Skin epidermis (tissue), 12 donors: Measurements from ENCODE around the gene UBE2D2.

ENCODE experiments used
- H3K27ac ChIP-seq, 21 experiments: fragments of 200-600 bp; sonication (generic) in 11 of 21; one replicate each; pipeline ENCODE4 v1.5.0; 2020; ENCODE audit warnings: mild to moderate bottlenecking in 3 of 21, inconsistent platforms in 2 of 21, moderate library complexity in 2 of 21
- H3K4me3 ChIP-seq, 7 experiments: fragments of 200-600 bp; sonication (generic) in 2 of 7; one replicate each; pipeline ENCODE4 v1.5.0; 2020; ENCODE audit warnings: inconsistent platforms in 2 of 7, mild to moderate bottlenecking in 2 of 7, moderate library complexity in 1 of 7

The UBE2D2 gene

DNA sequence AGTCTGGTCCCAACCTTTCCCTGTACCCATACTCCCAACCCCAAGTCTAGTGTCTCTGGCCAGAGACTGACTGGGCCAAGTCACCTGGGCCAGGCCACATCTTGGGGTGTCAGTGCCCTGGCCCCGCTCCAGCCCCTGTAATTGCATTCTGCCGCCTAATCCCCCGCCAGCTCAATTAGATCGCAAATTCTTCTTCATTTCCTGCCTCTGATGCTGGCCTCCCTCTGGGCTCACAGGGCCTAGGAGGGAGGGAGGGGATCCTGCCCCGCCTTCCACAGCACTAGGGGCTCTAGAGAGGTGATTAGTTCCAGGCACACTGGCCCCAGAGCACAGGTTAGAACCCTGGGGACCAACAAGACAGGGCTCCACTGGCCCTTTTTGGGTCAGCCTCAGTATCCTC, 92.5 kb downstream of the UBE2D2 start:
- no peak overlapping the region for H3K4me3 ChIP-seq
- H3K27ac ChIP-seq = peak overlapping the region in 18 of 21 experiments; percentile 33 to 94 (median 84)

DNA sequence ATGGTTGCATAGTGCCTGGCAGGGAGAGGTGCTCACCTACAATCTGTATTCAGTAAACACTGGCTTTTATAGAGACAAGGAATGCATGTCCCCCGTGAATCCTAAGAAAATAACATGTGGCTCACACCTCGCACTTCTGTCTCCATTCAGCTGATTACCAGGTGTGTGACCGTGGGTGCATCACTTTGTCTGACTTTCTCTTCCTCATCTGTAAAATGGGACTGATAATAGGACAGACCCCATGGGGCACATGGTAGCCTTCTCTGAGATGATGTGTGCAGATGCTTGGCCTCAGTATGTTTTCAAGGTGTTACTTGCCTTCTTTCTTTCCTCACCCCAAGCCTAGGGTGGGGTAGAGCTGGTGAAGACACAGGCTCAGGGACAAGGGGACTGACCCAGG, 93.3 kb downstream of the UBE2D2 start:
- Histone ChIP-seq H3K4me3 (no peak overlapping the region), H3K27ac (peak overlapping the region in 16 of 21 experiments; percentile 9 to 91 (median 80))

- no peak overlapping the region for H3K4me3 ChIP-seq
- peak overlapping the region in 18 of 21 experiments; percentile 9 to 89 (median 74) for H3K27ac ChIP-seq
Observed at GRCh38 chr5:139654871-139655491, 93.8 kb downstream of the UBE2D2 start.

DNA sequence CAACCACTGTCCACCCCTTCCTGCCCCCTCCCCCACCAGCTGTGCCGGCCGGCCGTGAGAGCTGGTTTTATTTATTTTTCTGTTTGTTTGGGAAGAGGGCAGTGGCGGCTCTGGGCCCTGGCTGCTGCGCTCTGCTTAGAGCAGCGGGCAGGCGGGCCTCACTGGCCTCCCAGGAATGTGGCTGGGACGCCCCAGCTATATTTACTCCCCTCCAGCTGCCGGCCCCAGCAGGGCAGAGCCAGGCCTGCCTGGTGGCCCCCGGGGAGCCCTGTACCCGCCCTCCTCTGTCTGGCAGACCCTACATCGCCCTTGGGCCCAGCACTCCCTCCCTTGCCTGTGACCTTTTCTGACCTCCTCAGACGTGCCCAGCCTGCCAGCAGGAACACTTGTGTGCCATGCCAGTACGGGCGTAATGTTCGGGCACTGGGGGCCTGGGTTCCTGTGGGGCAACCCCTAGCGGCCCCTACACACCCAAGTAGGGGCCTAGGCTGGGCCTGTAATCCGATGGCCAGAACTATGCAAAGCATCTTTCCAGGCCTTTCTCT, 94.7 kb downstream of the UBE2D2 start:
- Histone ChIP-seq H3K27ac (peak overlapping the region in 20 of 21 experiments; percentile 11 to 89 (median 71)), H3K4me3 (no peak overlapping the region)

- Histone ChIP-seq H3K27ac (peak overlapping the region in 20 of 21 experiments; percentile 34 to 95 (median 84)), H3K4me3 (no peak overlapping the region)
Observed at GRCh38 chr5:139657363-139658321, 96.5 kb downstream of the UBE2D2 start.

DNA sequence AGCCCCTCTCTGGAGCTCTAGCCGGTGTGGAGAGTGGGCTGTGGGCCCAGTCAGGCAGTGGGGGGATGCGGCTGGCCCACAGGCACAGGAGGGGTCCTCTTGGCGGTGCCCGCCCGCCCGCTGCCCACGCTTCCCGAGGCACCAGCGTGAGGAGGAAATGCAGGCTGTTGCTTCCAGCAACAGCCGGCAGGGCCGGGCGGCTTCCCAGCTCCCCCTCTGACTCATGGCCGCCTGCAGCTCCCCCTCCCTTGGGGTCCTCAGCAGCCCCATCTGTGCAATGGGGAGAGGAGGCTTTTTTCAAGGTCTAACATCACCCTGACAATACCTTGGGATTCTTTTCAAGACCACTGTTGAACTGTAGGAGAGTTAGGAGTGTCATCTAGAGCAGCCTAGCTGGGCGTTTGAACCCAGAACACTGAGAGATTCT, 97.4 kb downstream of the UBE2D2 start:
- Histone ChIP-seq H3K4me3 (no peak overlapping the region), H3K27ac (peak overlapping the region in 20 of 21 experiments; percentile 34 to 95 (median 84))

DNA sequence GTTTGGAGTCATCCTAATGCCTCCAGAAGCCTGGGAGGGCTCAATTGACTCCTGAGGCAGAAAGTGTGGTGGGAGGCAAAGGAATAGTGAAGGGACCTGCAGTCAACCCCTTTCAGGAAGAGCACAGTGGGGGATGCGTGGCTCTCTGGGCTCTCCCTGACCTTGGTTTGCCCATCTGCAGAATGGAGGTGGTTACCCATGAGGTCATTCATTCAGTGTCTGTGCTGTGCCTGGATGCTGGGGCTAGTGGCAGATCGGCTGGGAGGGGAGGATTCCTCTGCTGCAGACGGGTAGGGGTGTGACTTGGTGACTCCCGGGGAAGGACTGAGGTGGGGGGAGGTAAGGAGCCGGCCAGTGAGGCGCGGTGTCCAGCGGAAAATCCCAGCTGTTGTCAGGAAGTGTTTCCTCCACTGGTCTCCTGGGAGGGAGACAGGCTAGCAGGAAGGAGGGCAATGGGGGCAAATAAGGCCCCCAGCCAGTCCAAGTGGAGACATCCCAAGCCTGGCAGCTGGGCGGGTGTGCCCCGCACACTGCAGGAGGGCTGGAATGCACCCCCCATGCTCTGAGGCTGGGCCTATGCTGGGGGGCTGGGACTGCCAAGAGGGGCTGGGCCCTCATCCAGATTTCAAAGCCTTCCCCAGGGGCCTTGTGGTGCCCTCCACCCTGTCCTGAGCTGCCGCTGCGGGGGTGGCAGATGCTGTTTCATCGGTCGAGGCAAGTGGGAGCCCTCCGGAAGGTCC, 98.0 kb downstream of the UBE2D2 start:
- H3K4me3 ChIP-seq = peak overlapping the region in 1 of 7 experiments; percentile 7
- H3K27ac ChIP-seq = peak overlapping the region in 20 of 21 experiments; percentile 46 to 95 (median 84)

DNA sequence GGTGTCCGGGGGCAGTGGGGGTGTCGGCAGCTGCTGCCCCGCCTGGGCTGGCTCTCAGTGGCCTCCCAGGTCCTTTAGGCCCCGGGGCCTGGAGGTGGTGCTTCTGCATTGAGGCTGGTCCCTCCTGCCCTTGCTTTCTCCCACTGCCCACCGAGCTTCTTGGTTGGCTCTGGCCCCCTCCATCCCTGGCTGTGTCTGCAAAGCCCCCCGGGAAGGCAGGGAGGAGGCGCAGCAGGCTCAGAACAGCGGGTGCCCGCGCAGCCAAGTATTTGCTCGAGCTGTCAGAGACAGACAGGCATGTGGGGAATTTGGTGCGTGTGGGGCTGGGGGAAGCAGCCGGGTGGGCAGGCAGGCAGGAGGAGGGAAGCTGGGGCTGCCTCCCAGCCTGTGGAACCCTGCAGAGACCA, 98.6 kb downstream of the UBE2D2 start:
- peak overlapping the region in 20 of 21 experiments; percentile 46 to 95 (median 84) for H3K27ac ChIP-seq
- H3K4me3 ChIP-seq = peak overlapping the region in 1 of 7 experiments; percentile 7

GRCh38 chr5:139660105-139660922, 99.2 kb downstream of the UBE2D2 start:
- peak overlapping the region in 3 of 7 experiments; percentile 3 to 7 (median 5) for H3K4me3 ChIP-seq

DNA sequence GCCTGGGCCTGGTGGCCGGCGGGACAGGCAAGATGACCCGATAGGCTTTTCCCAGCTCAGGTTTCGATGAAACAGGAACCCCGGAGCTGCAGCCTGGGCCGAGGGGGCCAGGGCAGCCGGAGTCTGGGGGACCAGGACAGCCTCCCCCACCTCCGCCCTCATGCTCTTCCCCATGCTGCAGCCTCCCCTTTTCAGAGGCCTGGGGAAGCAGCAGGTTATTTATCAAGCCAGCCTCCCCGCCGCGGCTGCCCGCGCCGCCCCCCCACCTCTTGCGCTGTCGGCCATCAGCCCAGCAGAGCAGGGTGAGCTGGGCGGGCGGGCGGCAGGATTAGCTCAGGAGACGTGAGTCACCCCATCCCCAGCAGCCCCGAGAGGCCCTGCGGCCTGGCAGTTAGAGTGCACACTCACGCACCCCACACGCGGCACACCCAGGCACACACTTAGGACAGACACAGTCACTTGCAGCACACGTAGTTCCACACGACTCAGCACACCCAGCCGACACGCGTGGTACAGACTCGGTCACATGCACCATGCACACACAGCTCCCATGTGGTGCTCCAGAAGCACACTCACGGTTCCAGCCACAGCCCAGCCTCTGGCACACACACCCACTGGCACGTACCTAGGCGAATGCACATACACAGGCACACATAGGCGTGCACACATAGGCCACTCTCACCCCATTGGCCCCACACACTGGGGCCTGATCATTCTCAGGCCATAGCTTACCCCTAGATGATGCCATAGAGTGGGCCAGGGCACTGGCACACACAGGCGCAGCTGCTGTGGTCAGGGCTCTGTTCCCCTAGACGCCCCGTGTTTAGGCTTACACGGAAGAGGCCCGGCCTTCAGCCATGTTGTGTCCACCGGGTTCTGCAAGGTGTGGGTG, 100.0 kb downstream of the UBE2D2 start:
- Histone ChIP-seq H3K4me3 (peak overlapping the region in 3 of 7 experiments; percentile 1 to 5 (median 3)), H3K27ac (peak overlapping the region; percentile 24 to 95 (median 84))

More at GRCh38 chr5:139660105-139660922, 99.2 kb downstream of the UBE2D2 start:
- H3K27ac ChIP-seq = peak overlapping the region; percentile 24 to 95 (median 84)

DNA sequence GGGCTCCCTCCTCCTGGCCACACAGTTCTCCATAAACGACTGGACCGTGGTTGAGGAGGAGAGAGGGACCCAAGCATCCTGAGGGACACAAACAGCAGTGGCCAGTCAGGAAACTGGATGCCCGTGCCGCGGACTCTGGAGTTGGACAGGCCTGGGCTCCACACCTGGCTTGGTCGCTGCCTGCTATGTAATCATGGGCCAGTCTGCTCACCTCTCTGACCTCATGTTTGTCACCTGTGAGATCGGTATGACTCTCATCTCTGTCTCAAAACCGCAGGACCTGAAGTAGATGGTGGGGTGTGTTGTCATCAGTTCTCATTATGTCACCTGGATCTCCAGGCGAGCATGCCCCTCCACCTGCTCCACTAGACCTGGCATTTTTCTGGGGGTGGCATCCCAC, 101.5 kb downstream of the UBE2D2 start:
- Histone ChIP-seq H3K4me3 (no peak overlapping the region), H3K27ac (peak overlapping the region in 11 of 21 experiments; percentile 20 to 86 (median 61))

DNA sequence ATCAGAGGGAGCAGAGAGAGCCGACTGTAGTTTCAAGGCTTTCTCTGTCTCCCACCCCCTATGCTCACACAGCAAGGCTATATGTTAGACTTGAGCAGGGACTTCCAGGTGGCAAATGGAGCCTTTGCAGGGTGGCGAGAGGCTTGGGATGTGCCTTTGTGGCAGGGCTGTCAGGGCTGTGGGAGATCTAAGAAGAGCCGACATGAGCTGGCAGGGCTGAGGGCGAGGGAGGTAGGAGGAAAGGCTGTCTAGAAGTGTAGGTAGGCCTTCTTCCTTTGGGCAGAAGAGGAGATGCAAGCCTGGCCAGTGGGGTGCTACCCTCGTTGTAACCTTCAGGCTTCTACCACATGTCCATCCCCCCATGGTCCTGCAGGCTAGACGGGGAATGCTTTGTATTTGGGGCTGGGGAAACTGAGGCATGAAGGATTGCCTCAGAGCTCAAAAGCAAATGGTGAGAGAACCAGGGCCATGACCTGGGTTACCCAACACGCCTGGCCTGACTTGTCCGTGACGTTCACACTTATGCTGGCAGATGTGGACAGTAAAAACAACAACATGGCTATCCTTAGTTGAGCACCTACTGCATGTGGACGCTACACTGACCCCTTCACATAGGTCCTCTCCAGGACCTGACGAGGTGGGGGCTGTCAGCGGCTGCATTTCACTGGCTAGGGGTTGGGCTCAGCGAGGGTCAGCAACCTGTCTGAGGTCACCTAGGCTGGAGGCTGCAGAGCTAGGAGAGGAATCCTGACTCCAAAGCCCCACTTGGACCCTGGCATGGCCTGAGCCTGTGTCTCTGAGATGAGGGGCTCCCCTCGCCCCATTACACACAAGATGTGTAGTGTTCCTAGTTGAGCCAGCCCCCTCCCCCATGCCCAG, 102.3 kb downstream of the UBE2D2 start:
- Histone ChIP-seq H3K4me3 (no peak overlapping the region), H3K27ac (peak overlapping the region in 11 of 21 experiments; percentile 7 to 67 (median 29))

DNA sequence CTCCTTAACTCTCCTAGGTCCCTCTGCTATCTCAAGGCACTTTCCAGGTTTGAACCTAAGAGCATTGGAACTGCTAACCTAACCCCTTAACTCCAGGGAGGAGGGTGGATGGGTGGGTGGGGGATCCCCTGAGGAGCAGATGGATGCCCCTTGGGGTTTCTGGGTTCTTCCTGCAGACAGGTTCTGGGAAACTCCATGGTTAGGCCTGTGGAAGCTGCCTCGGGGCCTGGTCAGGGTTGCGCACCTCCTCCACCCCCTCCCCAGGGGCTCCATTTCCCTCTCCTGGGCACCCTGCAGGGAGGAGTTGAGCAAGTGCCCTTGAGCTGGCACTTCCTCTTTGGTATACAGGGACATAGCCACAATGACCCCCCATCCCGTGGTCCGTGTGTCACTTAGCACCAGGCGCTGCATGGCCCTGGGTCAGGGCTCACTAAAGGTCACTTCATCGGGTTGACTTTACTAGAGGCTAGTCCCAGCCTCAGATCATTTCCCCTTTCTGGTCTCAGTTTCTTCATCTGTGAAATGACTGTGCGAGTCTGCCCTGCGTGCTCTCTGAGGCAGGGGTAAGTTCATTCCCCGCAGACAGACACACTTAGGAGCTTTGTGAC, 103.1 kb downstream of the UBE2D2 start:
- Histone ChIP-seq H3K4me3 (no peak overlapping the region), H3K27ac (peak overlapping the region in 10 of 21 experiments; percentile 14 to 67 (median 26))

GRCh38 chr5:139664727-139665351, 103.7 kb downstream of the UBE2D2 start:
- peak overlapping the region in 10 of 21 experiments; percentile 11 to 67 (median 44) for H3K27ac ChIP-seq
- H3K4me3 ChIP-seq = no peak overlapping the region

- Histone ChIP-seq H3K4me3 (no peak overlapping the region), H3K27ac (peak overlapping the region in 9 of 21 experiments; percentile 22 to 96 (median 51))
Observed at GRCh38 chr5:139665626-139666025, 104.5 kb downstream of the UBE2D2 start.

- Histone ChIP-seq H3K4me3 (no peak overlapping the region), H3K27ac (peak overlapping the region in 12 of 21 experiments; percentile 18 to 96 (median 43))
Observed at GRCh38 chr5:139666551-139666950, 105.4 kb downstream of the UBE2D2 start.
